HG02588 (cell line): Measurements from ENCODE around the gene MAVS.
"Not testable (repeated sequence)": the region's sequence is repeated elsewhere in the genome, so short reads cannot be mapped to it uniquely, and the experiment has no call there.

Experiments
- ATAC-seq: cut with Tn5 transposase; IDR thresholded peaks from one replicate; pipeline ENCODE4 v1.9.1; 2021; ENCODE audit warnings: mild to moderate bottlenecking, moderate library complexity; ENCODE audit not compliant: unreplicated experiment

MAVS gene

GRCh38 chr20:3814928-3815495, 31.6 kb upstream of the MAVS start:
- ATAC-seq: no peak

DNA sequence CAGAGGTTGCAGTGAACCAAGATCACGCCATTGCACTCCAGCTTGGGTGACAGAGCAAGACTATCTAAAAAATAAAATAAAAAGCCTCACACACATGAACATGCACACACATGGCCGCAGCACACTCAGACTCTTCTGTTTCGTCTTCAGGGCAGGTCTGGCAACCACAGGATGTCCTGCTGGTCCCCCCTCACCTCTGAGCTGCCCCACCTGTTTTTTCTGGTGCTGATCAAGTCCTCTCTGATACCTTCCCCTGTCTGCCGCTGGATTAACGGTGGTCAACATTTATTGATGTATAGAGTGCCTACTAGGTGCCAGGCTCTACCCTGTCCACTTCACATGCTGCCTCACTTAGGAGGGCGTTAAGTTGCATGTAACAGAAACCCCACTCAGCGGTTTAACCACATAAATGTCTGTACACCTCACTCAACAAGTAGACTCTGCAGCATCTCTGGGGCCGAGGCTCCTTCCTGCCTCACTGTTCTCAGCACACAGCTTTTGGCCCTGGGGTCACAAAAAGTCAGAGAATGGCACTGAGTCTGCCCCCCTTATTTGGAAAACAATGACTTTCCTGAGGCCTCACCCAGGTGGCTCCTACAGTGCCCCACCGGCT, 30.8 kb upstream of the MAVS start:
- ATAC-seq: no peak

DNA sequence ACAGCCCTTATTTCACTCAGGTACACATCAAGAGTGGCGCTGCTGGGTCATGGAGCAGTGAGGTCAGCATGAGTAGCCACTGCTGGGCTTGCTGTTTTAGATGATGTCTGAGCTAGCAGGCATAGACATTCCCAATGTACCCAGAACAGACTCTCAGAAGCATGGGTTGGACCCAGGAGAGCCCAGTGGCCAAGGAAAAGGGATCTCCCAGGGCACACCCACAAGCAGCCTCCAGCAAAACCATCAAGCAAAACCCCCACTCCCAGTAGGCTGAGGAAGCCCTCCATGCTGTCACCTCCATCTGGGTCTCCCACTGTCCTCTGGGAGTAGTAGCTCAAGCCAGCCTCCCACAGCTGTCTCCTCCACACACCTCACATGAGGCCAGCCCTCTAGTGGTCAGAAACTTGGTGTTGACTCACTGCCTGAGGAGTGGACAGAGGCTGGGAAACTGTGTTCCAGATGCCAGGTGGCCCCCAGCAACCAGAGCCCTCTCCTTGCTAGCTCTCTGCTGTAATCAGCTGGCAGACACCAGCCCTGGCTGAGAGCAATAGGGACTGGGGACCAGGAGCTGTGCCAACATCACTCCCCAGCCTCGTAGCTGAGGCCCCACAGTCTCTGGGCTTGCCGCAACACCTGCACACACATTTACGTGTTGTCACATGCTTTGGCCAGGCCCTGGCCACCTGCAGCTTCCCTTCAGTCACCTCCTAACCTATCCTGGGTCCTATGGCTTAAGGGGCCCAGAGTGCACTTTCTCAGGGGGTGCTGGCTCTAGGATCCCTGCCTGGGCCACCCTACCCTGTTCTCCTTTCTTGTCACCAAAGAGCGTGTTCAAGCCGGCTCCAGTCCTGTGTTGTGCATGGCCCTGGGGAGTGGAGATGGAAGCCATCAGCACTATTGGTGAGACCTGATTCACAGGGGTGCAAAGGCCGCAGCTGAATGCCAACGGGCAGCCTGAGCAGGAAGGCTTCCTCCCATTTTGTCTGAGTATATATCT, 28.2 kb upstream of the MAVS start:
- no peak for ATAC-seq

DNA sequence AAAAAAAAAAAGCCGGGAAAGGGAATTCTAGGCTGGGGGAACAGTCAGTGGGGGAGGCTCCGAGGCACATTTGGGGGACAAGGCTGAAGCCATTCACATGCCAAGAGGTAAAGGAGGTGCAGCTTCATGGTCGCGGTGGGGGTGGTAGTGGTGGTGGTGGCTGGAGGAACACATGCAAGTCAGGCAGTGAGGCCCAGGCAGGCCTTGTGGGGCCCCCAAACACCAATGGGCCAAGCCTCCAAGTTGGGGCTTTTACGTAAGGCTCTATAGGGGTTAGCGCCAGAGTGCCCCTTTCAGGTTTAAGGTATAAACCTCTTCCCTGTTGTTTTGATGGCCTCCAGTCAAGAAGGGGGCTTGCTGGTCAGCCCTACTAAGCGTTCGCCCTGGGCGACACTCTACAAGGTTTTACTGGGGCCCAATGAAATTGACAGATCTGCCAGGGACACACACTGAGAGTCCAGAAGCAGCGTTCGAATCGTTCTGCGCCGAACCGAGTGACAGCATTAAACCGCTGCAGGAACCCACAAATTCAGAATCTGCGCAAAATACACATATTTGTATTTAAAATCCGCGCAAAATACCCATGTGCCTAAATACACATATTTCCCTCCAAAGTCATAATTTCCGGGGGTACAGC, 27.1 kb upstream of the MAVS start:
- ATAC-seq: no peak

DNA sequence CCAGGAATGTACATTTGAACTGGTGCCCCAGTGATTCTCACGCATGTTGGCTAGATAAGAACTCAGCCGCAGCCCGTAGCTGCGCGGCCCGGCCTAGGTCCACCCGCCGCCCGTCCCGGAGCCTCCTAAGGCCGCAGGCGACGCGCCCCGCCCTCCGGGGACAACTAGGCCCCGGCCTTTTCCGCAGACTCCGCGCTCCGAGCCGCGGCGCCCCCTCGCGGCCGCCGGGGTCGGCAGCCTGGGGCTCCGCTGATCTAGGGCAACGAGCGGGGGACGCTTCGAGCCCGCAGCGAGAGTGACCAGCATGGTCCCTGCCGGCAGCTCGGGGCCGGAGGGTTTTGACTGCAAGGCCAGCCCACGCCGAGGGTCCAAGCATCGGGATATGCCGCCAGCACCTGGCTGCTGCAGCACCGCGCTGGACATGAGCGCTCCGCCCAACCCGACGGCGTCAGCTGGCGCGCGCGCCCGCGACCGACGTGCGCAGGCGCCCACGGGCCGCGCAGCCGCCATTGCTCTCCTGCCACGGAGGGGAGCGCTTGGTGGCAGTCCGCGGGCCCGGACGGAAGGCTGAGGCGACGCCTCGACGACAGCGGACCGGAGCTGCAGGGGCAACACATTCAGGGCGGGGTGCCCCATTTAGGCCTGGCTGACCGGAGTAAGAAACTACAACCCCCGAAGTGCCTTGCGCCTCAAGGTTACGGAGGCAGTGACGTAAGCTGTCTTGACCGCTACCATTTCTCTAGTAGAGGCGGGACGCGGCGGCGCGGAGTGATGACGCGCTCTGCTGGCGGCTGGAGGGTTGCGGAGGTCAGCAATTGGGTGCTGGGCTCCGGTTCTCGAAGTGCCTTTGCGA, 26.4 kb upstream of the MAVS start, which contains the start of gene AP5S1:
TSS of gene AP5S1 (plus strand) at position 500 of the 853 bp plus-strand sequence. CDS start 1,571 bp downstream, outside the sequence.
- peak; percentile 76 for ATAC-seq

DNA sequence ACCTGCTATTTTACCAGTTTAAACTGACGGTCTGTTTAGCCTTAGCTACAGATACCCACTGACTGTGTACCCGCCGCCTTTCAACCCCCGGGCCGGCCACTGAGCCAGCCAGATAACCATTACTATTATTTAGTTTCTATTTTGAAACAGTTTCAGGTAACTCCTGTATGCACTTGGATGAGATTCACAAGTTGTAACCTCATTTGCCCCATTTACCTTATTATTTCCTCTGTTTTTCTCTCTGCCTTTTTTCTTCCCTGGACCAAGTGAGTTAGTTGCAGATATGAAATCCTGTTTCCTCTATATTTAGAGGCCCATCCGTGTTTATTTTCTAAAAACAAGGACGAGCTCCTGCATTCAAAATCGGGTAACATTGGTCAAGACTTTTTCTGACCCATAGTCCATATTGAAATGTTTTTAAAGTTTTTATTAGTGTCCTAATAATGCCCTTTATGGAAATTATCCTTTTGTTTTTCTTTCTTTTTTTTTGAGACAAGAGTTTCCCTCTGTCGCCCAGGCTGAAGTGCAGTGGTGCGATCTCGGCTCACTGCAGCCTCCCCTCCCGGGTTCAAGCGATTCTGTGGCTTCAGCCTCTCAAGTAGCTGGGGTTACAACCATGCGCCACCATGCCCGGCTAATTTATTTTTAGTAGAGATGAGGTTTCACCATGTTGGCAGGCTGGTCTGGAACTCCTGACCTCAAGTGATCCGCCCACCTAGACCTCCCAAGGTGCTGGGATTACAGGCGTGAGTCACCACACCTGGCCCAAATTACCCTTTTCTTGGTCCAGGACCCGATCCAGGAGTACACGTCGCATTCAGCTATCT, 25.5 kb upstream of the MAVS start:
- ATAC-seq: peak; percentile 1

GRCh38 chr20:3821996-3822395, 24.6 kb upstream of the MAVS start:
- ATAC-seq: no peak

DNA sequence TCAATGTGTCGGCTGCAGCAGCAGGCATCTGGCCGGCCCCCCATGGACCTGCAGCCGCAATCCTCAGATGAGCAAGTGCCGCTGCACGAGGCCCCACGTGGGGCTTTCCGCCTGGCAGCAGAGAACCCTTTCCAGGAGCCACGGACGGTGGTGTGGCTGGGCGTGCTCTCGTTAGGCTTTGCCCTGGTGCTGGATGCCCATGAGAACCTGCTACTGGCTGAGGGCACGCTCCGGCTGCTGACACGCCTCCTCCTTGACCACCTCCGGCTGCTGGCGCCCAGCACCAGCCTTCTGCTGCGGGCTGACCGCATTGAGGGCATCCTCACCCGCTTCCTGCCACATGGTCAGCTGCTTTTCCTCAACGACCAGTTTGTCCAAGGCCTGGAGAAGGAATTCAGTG, 22.8 kb upstream of the MAVS start:
- no peak for ATAC-seq

DNA sequence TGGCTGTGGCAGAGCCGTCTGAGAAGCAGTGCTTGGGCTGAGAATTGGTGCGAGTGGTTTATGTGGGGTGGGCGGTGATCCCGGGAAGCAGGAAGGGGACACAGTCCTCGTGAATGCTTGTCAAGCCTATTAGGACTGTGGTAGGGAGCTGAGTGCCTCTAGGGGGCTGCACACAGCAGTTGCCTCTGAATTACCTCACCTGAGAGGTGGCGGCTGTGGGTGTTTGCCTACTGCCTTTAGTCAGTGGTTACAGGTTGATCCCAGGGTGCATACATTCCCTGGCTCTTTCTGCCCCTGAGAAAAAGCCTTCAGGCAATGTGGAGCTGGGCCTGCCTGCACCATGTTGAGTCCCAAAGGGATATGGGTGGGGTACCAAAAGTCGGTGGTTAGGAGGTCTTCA, 21.1 kb upstream of the MAVS start:
- ATAC-seq: no peak

GRCh38 chr20:3826420-3826819, 20.2 kb upstream of the MAVS start:
- no peak for ATAC-seq

DNA sequence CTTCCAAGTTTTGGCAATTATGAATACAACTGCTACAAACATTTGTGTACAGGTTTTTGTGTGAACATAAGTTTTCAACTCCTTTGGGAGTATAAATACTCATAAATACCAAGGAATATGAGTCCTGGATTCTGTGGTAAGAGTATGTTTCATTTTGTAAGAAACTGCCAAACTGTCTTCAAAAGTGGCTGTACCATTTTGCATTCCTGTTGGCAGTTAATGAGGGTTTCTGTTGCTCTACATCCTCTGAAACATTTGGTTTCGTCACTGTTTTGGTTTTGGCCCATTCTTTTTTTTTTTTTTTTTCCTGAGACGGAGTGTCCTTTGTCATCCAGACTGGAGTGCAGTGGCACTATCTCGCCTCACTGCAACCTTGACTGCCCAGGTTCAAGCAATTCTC, 17.8 kb upstream of the MAVS start:
- no peak for ATAC-seq

GRCh38 chr20:3829891-3830290, 16.7 kb upstream of the MAVS start:
- not testable (repeated sequence) for ATAC-seq

- no peak for ATAC-seq
These were observed 10.5 kb upstream of the MAVS start for GRCh38 chr20:3836132-3836531.

DNA sequence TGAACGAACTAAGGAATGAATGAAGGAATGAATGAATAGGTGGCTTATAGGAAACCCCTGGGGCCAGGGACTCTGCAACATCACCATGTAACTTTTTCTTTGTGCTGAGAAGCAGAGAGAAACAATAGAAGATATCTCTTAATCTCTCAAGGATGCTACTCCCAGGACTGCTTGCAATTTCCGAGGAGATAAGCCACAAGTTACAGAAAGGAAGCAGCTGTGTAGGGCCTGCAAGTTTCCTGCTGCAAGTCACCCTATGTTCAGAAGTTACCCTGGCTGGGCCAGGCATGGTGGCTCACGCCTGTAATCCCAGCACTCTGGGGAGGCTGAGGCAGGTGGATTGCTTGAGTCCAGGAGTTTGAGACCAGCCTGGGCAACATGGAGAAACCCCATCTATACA, 7.3 kb upstream of the MAVS start:
- no peak for ATAC-seq

- not testable (repeated sequence) for ATAC-seq
These were observed 6.4 kb upstream of the MAVS start for GRCh38 chr20:3840201-3840600.

DNA sequence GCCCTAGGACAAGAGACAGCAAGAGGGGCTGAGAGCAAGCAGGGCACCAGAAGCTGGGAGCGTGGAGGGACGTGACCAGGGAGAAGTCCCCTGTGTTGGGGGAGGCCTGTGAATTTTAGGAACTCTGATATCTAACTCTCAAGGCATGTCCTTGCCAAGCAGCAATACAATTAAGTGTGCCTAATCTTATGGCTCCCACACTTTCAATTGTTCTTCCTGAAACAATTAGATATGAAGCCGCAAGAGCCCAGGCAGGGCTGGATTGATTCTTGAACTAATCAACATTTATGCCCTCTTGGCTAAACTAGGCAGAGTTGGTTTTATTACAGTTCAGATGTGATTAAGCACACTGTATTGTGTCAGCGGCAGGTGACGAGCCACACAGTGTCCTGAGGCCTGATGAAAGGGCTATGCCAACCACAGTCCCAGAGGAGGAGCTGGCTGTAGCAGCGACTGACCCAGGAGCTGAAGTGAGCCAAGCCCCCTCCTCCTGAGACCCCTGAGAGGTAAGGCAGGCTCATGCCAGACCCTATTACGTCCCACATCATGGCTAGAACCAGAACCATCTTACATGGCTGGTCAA, 4.2 kb upstream of the MAVS start:
- ATAC-seq: no peak

DNA sequence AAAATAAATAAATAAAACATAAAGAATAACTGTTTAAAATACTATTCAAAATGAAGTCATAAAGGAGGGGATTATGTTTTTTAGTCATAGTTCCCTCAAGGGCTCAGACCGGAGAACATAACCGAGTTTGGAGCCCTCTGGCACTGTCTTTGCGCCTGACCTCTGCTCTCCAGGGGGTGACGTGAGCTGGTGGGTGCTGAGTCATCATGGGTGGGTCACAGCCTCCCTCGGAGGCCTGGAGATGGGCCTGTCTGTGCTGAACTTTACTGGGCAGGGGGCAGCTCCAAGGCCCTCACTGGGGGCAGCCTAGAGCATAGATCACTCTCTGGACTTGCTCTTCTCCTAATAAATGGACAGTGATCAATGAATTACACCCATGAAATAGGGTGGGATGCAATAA, 3.1 kb upstream of the MAVS start:
- ATAC-seq: no peak

GRCh38 chr20:3843990-3844619, 2.5 kb upstream of the MAVS start:
- ATAC-seq: not testable (repeated sequence)

GRCh38 chr20:3846378-3846739, 275 bp upstream of the MAVS start:
- ATAC-seq: no peak
